ENCODE data around the gene CELA3B.
"Not testable (repeated sequence)": the region's sequence is repeated elsewhere in the genome, so short reads cannot be mapped to it uniquely, and the experiment has no call there.

The CELA3B gene

GRCh38 chr1:21981253-21981652, 4.4 kb downstream of the CELA3B start:
- not testable (repeated sequence) for DNase-seq

DNA sequence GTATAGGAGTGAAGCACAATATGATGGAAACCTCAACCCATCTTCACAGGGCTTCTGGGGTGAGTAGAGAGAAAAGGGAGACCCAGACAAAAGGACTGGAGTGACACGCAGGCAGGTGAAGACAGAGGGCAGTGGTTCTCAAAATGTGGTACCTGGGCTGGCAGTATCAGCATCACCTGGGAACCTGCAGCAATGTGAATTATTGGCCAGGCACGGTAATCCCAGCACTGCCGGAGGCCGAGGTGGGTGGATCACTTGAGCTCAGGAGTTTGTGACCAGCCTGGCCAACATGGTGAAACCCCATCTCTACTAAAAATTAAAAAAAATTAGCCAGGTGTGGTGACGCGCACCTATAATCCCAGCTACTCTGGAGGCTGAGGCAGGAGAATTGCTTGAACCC, 5.3 kb downstream of the CELA3B start:
- not testable (repeated sequence) for DNase-seq

DNA sequence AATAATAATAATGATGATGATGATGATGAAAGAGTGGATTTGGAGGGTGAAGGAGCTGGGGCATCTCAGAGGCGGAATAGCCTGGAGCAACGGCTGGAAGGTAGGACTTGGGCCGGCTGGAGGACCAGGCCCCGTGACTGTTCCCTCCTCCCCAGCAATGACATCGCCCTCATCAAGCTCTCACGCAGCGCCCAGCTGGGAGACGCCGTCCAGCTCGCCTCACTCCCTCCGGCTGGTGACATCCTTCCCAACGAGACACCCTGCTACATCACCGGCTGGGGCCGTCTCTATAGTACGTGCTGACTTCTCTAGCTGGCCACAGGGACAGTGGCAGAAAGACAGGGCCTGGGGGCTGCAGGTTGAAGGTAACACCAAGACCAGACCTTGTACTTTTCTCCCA, 6.7 kb downstream of the CELA3B start:
- not testable (repeated sequence) for DNase-seq

DNA sequence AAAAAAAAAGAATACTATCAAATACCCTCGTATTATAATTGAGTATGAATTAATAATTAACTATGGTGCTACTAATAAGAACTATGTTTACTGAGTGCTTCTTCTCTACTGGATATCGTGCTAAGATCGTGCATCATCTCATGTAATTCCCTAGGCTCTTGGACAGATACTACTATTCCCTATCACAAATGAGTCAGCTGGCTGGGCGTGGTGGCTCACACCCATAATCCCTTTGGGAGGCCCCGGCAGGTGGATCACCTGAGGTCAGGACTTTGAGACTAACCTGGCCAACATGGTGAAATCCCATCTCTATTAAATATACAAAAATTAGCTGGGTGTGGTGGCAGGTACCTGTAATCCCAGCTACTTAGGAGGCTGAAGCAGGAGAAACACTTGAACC, 9.1 kb downstream of the CELA3B start:
- not testable (repeated sequence) for DNase-seq

- DNase-seq = not testable (repeated sequence)
Measured at GRCh38 chr1:21986386-21986785, 9.6 kb downstream of the CELA3B start.

DNA sequence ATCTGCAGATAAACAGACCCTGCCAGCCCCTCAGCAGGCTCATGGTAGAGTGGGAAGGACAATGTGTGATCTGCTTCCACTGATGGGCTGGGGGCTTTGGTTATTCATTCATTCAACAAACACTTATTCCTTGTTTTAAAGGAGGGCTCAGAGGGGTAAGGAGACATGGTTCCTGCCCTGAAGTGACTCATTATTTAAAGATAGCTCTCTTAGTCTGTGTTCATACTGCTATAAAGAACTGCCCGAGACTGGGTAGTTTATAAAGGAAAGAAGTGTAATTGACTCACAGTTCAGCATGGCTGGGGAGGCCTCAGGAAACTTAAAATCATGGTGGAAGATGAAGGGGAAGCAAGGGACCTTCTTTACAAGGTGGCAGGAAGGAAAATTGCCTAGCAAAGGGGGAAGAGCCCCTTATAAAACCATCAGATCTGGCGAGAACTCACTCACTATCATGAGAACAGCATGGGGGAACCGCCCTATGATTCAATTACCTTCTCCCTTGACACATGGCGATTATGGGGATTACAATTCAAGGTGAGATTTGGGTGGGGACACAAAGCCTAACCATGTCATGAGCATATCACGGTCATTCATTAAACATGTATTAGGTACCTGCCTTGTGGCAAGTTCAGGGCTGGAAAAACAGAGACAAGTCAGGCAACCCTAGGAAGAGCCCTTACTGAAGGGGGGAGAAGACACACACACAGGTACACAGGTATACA, 13.0 kb downstream of the CELA3B start:
- DNase-seq = not testable (repeated sequence)

GRCh38 chr1:21992186-21992585, 15.4 kb downstream of the CELA3B start:
- DNase-seq = not testable (repeated sequence)

- not testable (repeated sequence) for DNase-seq
Measured at GRCh38 chr1:21994716-21995115, 17.9 kb downstream of the CELA3B start.

DNA sequence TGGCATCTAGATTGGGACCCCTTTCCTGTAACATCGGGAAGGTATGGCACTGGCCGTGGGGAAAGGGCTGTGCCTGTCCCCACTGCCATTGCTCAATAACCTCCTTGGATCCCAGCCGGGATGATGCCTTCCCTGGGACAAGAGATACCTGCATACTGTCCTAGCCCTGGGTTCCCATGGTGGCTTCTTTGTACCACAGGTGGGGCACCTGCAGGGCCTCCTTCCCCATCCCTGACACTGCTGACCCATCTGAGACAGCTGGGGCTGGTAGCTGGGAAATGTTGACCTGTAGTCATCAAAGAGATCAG, 19.8 kb downstream of the CELA3B start:
- DNase-seq = not testable (repeated sequence)

DNA sequence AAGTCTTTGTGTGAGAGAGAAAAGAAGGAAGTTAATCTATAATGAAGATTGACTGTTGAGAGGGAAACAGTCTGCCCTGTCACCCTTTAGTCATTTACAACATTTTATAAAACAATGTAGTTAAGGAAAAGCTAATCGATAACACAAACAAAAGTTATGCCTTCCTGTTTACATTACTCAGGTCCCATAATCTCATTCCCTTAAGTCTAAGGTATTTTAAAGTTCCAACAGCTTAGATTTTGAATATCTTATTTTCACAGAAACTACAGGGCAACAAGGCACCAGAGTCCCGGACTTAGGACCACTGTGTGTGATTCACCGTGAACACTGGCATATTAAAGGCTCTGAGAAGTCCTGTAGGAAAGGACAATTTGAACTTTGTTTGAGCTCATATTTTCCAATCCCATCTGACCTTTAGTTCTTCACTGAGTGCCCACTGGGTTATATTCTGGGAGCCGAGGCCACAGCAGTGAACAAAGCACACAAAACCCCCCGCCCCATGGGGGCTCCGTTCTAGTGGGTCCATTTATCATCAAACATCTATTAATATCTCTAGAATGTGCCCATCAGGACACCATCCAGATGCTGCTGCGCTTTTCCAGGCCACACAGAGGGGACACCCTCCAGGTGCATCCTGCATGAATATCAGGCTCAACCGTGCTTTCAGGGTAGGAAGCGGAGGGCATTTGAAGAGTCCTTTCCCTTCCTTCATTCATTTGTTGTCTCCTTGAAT, 21.2 kb downstream of the CELA3B start:
- DNase-seq = not testable (repeated sequence)

- not testable (repeated sequence) for DNase-seq
Measured at GRCh38 chr1:21998624-21999294, 21.9 kb downstream of the CELA3B start.

- not testable (repeated sequence) for DNase-seq
Measured at GRCh38 chr1:21999645-22000044, 22.8 kb downstream of the CELA3B start.

- no peak for DNase-seq
Measured at GRCh38 chr1:22001409-22001808, 24.6 kb downstream of the CELA3B start, which contains the start of gene CELA3A. Gene CELA3A (plus strand): TSS chr1:22001657. CDS start chr1:22001675, 18 bp downstream.

- not testable (repeated sequence) for DNase-seq
Measured at GRCh38 chr1:22002461-22002860, 25.6 kb downstream of the CELA3B start.

DNA sequence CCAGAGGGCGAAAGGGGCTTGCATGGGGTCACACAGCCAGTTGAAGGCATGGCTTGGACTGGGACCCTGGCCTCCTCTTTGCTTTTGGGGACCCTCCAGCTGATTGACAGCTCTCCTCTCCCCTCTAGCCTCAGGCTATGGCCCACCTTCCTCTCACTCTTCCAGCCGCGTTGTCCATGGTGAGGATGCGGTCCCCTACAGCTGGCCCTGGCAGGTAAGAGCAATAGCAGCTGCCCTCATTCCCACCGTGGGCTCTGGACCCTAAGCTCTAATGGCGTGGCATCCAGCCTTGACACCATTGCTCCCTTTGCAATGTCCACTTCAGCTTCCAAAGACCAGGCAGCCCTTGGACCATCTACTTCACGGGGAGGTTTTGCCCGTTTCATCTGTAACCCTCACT, 26.1 kb downstream of the CELA3B start:
- DNase-seq = not testable (repeated sequence)

- not testable (repeated sequence) for DNase-seq
Measured at GRCh38 chr1:22003959-22004358, 27.1 kb downstream of the CELA3B start.

- DNase-seq = not testable (repeated sequence)
Measured at GRCh38 chr1:22005261-22006149, 28.7 kb downstream of the CELA3B start.

DNA sequence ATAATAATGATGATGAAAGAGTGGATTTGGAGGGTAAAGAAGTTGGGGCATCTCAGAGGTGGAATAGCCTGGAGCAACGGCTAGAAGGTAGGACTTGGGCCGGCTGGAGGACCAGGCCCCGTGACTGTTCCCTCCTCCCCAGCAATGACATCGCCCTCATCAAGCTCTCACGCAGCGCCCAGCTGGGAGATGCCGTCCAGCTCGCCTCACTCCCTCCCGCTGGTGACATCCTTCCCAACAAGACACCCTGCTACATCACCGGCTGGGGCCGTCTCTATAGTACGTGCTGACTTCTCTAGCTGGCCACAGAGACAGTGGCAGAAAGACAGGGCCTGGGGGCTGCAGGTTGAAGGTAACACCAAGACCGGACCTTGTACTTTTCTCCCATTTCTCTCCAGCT, 29.9 kb downstream of the CELA3B start:
- not testable (repeated sequence) for DNase-seq

- not testable (repeated sequence) for DNase-seq
Measured at GRCh38 chr1:22007262-22007661, 30.4 kb downstream of the CELA3B start.

- DNase-seq = not testable (repeated sequence)
Measured at GRCh38 chr1:22009566-22009965, 32.7 kb downstream of the CELA3B start.

- not testable (repeated sequence) for DNase-seq
Measured at GRCh38 chr1:22012752-22013151, 35.9 kb downstream of the CELA3B start.

DNA sequence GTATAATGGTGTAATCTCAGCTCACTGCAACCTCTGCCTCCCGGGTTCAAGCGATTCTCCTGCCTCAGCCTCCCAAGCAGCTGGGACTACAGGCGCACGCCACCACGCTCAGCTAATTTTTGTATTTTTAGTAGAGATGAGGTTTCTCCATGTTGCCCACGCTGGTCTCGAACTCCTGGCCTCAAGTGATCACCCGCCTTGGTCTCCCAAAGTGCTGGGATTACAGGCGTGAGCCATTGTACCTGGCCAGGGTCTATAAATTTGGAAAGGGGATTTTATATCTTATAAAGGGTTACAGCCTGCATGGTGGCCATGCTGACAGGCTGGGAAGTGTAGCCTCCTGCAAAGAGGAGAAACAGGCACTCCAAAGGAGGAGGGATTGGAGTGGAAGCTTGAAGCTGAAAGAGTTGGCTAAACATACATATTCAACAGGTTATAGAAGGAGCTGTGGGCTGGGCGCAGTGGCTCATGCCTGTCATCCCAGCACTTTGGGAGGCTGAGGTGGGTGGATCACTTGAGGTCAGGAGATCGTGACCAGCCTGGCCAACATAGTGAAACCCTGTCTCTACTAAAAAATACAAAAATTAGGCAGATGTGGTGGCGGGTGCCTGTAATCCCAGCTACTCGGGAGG, 37.9 kb downstream of the CELA3B start:
- DNase-seq = not testable (repeated sequence)

All from stimulated activated CD4-positive, alpha-beta T cell treated with anti-CD3 and anti-CD28 coated beads, Interleukin-4, amount 100 ng/mL, for 1 hour (primary cell).